HG03064 (cell line): ENCODE data around the gene RNF222.
"Not testable (repeated sequence)": the region's sequence is repeated elsewhere in the genome, so short reads cannot be mapped to it uniquely, and the experiment has no call there.

Experiments used
- ATAC-seq: cut with Tn5 transposase; IDR thresholded peaks from one replicate; pipeline ENCODE4 v1.9.1; 2021; ENCODE audit warnings: low read depth; ENCODE audit not compliant: unreplicated experiment

RNF222 gene

DNA sequence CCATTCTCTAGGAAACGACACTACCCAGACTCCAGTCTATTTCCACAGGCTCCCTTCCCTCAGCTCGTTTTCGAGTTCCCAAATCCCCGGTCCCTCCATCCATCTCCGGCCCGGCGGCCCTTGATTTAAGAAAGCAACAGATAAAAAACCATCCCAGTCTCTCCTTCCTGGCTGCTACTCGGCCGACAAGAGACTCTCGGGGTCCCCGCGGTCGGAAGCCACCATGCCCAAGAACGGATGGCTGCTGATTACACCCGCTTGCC, 14.8 kb downstream of the RNF222 start:
- ATAC-seq: no peak

DNA sequence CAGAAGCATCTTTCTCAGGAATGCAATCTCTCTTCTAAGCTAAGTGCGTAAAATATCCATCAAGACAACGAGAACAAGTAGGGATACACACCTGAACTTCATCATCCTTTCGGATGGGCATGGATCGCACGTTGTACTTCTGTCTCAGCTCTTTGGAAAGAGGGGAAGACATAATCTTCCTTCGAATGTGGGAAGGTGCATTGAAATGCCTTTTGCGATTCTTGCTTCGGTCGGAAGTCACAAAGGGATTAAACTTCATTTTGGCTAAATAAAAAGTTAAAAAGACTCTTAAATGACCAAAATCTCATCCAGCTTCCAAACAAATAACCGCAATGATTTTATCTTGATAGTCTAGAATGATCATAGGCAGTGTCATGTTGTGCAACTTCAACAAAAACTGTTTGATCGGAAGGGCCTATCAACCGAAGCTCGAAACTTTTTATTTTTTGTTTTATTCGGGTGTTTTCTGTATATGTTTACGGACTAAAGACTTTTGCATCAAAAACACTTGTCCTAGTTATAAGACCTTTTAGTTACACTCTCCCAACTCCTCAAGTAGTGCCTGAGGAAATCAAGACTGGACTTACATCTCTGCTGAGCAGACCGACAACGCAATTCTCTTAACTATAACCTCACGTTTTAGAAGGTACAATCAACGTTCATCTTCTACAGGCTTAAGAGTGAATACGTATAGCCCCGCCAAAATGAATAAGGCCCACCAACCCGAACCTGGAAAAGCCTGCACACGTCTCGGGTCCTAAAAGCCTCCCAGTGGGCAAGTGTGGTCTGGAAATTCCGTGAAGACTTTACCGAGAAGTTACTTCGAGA, 15.4 kb downstream of the RNF222 start:
- no peak for ATAC-seq

GRCh38 chr17:8380049-8380448, 17.6 kb downstream of the RNF222 start:
- no peak for ATAC-seq

GRCh38 chr17:8378117-8378516, 19.5 kb downstream of the RNF222 start:
- not testable (repeated sequence) for ATAC-seq

DNA sequence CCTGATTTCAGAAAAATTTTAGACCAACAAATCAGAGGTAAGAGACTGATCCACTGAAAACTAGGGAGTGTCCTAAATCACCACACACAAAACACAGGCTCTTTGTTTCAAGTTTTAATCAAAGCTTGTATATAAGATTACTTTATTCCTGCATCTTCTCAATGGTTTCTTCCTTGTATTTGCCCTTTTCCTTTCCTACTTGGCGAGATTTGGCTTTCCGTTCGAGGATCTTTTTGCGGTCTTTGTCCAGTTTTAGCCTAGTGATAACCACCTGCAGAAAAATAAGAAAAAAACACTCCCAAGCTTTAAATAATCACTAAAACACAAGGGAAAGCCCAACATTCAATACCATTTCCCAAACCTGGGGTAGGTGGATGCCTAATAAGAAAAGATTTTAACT, 20.2 kb downstream of the RNF222 start:
- no peak for ATAC-seq

- ATAC-seq: no peak
Measured at GRCh38 chr17:8376271-8377067, 21.2 kb downstream of the RNF222 start, which contains the start of gene KRABD2. Gene KRABD2 (minus strand): TSS chr17:8376704.

DNA sequence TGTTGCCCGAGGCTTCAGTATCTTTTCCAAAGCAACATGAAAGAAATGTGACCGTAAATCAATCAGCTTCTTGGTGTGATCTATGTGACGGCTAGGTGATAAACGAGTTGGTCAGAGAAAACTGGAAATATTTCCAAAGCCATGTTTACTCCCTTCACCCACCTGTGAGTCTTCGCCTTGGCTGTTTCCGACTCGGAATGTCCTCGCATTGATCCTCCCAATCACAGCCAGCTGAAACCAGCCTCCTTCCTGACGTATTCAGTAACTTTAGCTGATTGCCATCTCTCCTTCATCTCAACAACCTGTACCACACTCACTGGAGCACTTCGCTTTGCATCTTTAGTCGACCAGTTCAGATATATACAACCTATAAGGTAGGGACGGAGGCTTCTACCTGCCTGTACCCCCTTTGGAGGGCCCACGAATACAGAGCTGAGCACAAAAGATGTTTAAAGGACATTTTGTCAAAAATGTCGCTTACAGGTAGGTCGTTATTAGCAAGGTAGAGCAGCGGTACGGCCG, 21.8 kb downstream of the RNF222 start:
- ATAC-seq: no peak

GRCh38 chr17:8373856-8374255, 23.8 kb downstream of the RNF222 start:
- ATAC-seq: not testable (repeated sequence)

- no peak for ATAC-seq
Measured at GRCh38 chr17:8372422-8372821, 25.2 kb downstream of the RNF222 start.

- ATAC-seq: no peak
Measured at GRCh38 chr17:8371786-8372185, 25.8 kb downstream of the RNF222 start.

GRCh38 chr17:8369944-8370343, 27.7 kb downstream of the RNF222 start:
- ATAC-seq: no peak

- ATAC-seq: no peak
Measured at GRCh38 chr17:8368193-8368592, 29.4 kb downstream of the RNF222 start.

GRCh38 chr17:8366231-8366630, 31.4 kb downstream of the RNF222 start:
- ATAC-seq: no peak

GRCh38 chr17:8365143-8365542, 32.5 kb downstream of the RNF222 start:
- no peak for ATAC-seq

GRCh38 chr17:8362651-8363332, 34.8 kb downstream of the RNF222 start:
- ATAC-seq: no peak

- no peak for ATAC-seq
Measured at GRCh38 chr17:8360751-8361150, 36.9 kb downstream of the RNF222 start.

GRCh38 chr17:8360260-8360659, 37.4 kb downstream of the RNF222 start:
- no peak for ATAC-seq

- ATAC-seq: no peak
Measured at GRCh38 chr17:8359769-8360168, 37.9 kb downstream of the RNF222 start.

DNA sequence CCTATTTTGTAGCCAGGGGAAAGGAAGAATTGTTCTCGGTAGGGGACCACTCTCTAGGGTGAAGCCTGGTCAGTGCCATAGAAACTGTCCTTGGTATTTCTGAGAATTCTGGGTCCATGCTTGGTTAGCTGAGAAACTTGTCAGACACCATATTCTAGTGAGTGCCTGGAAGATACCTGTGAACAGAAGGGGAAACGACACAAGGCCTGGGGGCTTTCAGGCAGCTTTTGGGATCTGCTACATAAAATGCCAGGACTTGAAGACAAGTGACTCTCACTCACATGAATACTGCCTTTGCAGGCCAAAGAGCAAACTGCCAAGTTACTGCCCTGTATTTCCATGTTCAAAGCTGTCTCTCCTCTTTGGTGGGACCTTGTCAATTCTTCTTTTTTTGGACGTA, 39.7 kb downstream of the RNF222 start:
- ATAC-seq: no peak

- ATAC-seq: no peak
Measured at GRCh38 chr17:8354236-8354635, 43.4 kb downstream of the RNF222 start.

- no peak for ATAC-seq
Measured at GRCh38 chr17:8353736-8354135, 43.9 kb downstream of the RNF222 start.
